ENCODE measurements around the gene SCT.

Gene SCT

DNA sequence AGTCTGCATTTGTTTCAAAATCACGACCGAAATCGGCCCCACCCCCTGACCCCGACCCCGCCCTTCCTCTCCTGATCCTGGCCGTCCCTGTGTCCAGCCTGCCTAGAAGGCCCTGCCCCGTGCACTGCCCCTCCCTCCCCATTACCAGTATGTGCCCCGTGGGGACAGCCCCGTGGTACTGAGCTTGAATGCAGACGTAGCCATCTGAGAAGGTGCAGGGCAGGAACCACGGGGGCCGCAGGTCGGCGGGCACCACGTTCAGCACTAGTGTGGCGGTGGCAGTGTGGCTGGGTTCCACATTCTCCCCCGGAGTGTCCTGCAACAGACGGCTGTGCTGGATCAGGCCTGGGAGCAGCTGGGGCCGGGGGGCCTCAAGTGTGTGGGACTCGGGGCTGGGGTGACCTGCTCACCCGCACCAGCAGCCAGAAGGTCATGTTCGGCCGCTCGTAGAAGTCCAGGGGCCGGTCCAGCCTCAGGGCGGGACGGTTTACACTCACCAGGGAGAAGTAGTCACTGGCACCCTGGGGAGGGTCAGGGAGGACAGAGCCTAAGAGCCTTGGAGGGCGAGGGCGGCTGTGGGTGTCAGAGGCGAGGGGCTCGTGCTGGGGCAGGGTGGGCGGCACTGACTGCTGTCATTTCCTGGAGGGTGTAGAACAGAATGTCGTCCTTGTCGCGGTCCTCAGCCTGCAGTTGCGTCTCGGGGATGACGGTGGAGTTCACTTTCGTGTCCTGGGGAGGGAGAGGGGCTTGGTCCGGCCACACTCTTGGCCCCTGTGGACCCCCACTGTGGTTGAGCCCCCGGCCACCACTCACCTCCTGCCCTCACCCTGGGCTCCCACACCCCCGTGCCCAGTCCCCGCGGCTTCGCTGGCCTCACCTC is 5.8 kb downstream of the SCT start:
- DNase-seq: no peak

DNA sequence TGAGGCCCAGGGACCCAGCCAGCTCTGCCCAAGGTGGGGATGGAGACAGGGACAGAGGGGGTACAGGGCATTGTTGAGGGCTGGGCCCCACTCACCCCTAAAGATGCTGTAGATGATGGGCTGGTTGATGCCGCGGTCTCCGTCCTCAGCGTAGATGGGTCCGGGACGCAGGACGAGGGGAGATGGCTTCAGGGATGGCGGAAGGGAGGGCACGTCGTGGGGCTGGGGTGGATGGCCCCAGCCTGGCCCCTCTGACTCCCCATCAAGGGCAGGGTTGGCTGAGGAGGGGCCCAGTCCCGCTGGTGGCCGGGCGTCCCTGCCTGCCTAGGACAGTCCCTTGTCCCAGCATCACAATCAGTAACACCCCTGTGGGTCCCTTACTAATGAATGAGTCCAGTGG is 6.8 kb downstream of the SCT start:
- DNase-seq: no peak

DNA sequence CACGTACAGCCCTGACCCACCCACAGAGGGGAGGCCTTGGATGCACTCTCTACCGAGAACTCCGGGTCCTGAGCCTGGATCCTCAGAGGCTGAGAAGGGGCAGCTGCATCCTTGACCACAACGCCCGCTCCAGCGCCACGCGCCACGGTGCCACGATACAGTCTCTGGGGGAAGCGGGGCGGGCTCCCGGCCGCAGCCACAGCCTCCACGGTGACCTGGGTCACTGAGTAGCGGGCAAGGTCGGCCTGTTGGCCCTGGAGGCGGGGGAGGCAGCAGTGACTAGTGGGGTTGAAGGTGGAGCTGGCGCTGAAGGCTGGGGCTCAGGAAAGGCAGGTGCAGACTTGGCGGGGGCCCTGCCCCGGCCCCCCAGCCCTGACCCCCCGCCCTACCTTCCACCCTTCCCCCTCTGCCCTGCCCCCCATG is 7.3 kb downstream of the SCT start:
- no peak for DNase-seq

DNA sequence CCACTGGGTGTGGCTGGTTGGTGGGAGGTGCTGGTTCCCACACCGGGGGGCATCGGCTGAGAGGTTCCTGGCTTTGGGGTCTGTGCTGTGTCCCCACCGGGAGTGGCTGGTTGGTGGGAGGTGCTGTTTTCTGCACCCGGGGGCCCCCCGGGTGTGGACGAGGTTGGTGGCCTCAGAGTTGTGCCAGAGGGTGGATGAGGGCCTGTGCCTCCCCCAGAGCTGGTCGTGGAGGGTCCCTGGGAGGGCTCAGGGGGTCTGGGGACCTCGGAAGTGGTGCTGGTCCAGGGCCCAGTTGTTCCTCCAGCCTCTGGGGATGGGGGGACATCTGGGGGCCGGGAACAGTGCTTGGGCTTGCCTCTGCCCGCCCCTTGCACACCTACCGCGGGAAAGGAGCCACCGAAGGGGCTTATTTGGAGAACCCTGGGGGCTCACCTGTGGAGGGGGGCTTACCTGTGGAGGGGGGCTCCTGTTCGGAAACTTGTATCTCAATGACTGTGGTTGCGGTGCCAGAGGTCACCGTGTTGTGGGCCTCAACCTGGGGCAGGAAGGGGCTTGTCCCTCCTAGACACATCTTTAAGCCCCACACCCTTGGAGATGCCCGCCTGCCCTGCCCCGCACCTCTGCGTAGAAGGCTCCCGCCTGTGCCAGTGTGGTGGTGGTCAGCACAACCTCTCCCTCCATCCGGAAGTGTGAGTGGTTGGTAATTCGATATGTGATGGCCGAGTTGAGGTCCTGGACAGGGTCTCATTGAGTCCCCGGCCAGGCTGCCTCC is 7.9 kb downstream of the SCT start:
- no peak for DNase-seq

DNA sequence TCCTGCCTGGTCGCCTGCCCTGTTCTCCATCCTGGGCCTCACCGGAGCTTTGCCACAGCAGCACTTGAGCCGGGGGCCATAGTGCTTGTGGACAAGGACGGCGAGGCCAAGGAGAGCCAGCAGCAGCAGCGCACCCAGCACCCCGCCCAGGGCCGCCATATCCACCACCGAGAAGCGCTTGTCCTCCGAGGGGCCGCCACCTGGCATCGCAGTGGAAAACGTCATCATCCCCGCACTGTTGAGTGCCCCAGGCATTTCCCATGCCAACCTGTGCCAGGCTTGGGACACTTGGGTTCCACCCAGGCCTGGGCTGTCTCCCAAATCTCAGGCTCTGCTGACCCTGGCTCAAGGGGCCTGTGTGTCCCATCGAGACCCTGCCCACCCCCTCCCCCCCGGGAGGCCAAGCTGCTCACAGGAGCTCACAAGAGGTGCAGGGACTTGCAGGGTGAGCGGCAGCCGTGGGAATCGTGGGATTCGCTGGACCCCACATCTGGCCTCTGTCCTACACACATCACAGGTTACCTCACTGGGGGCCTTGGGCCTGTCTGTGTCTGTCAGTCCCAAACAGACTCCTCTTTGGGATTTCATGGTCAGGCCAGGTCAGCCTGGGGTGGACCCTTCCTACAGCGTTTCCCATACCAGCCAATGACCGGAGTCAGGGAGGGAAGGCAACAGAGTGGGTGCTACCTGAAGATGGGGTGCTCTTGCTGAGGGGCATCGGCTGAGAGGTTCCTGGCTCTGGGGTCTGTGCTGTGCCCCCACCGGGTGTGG is 8.9 kb downstream of the SCT start:
- DNase-seq: no peak

DNA sequence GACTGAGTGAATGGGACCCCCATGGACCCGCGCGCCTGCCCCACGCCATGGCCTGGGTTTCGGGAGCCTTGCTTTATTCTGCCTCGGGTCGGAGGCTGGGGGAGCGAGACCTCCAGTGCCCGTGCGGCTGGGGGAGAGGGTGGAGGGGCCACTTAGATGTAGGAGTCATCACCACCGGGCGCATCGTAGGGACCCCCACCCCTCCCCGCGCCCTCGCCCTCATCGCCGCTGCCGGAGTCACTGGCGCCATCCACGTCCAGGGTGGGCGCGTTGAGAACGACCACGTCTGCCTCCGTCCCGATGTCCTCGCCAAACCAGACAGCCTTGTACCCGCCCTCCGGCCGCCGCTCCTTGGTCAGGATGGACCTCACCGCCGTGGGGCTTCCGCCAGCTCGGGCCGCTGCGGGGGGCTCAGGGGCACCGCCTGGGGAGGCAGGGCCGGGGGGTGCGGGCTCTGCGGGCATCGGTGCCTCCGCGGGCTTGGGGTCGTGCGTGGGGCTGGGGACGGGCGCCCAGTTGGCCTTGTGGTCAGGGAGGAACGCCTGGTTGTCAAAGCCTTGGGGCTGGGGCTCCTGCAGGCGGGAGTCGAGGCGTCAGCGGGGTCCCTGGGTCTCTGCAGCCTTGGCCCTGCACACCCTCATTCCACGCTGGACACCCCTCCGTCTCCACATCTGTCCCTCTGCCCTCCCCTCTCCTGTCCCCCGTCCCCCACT is 9.6 kb downstream of the SCT start:
- DNase-seq: no peak

DNA sequence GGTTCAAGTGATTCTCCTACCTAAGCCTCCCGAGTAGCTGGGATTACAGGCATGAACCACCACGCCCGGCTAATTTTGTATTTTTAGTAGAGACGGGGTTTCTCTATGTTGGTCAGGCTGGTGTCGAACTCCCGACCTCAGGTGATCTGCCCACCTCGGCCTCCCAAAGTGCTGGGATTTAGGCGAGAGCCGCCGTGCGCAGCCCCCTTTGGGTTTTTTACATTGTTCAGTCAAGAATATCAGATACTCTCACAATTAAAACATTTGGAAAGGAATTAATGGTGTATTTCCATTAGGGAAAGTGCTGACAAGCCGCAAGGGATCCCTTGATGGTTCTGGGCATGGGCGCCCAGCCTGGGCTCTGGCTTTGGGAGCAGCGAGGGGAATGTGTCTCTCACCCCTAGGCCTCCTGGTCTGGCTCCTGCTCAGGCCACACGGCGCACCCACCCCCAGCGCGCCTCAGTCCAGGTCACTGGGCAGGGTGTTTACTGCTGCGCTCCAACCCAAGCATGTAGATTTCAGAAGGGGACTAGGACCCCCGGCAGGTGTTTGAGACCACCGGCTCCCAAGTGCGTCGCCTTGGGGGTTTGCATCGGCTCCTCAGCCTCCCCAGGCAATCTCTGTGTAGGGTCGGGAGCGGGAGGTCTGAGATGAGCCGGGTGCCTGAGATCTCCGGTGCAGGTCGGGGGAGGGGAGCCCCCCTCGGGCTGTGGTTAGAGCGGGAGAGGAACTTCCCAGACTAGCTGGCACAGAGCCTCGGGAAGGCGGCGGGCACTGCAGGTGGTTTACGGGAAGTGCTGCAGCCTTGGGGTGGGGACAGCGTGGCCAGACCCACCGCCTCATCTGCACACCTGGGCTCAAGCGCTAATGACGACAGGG is 10.4 kb downstream of the SCT start:
- peak; percentile 51 for DNase-seq

DNA sequence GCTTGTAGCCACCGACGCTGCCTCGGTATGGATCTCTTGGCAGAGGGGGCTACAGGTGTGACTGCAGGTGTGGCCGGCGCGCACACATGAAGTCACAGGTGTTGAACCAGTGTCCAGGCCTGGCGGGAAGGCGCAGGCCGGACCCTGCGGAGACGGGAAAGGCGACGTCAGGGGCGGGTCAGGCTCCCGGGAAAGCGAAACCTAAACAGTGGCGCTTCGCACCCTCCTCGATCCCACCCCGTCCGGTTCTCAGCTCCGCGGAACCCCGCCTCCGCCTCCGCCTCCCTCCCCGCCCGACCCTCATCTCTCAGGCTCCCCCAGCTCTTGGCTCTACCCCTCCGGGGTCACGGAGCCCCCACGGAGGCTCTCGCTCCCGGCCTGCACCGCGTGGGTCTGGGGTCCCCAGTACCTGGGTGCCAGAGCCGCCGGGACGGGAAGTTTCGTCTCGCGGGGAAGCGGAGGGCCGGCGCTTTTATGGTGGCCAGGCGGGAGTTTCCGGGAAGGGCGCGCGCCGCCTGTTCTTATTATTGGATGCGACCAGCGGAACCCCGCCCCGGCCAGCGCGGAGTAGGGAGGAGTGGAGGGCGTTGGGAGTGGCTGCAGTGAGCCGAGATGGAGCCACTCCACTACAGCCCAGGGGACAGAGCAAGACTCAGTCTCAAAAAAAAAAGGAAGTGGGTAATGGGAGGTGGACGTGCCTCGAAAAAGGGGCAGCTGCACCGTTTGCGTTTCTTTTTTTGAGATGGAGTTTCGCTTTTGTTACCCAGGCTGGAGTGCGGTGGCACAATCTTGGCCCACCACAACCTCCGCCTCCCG is 11.3 kb downstream of the SCT start, which contains the start of gene IRF7:
TSS of gene IRF7 (minus strand) at position 447 of the 816 bp plus-strand sequence. CDS start 586 bp downstream, outside the sequence.
- DNase-seq: peak; percentile 94

DNA sequence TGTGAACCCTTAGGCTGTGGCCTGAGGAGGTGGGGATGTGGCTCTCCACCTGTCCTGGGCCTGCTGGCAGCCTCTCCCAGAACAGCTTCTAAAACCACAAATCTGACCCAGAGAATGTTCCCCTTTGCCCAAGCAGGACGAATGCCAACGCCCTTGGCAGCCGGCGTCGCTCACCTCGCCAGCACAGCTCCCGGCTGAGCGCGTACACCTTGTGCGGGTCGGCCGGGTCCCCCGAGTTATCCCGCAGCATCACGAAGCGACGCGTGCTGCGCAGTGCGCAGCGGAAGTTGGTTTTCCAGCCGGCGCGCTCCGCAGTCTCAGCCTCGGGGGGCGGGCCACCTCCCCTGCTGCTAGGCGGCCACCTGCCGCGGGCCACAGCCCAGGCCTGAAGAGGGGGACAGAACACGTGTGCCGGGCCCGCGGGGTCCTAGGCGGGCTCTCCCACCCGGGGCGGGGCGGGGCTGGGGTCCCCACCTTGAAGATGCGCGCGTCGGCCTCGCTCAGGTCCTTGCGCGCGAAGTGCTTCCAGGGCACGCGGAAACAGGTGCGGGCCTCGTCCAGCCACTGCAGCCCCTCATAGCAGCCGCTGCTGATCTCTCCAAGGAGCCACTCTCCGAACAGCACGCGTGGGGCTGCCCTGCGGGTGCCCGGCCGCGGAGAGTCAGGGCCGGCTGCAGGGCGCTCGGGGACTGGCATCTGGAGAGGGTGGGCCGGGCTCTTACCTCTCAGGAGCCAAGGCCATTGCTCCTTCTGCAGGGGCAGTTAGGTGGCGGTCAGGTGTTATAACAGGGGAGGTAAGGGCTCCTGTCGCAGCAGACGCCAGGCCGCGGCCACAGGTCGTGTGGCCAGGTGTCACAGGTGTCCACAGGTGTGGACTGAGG is 12.1 kb downstream of the SCT start:
- DNase-seq: peak; percentile 23

DNA sequence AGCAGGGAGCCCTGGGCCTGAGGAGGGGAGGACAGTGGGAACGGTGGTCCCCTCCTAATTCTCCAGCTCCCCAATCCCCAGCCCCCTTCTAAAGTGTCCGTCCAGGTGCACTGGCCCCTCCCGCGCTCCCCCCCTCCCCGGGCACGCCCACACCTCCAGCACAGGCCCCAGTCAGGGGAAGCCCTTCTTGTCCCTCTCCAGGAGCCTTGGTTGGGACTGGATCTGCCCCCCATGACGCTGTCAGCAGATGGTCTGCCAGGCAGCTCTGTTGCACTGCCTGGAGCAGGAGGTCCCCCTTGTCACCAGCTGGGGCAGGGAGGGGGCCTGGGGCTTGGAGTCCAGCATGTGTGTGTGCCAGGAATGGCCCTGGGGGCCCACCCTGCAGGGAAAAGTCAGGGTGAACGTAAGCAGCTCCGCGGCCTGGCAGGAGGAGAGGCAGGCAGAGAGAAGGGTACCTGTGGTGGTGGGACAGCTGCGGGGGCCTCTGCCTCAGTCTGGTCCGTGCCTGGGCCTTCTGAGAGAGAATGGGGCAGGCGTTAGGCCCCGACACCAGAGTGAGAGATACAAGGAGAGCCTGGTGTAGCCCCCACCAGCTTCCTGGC is 12.9 kb downstream of the SCT start:
- no peak for DNase-seq

GRCh38 chr11:613369-613968 is 13.5 kb downstream of the SCT start:
- peak; percentile 65 for DNase-seq

DNA sequence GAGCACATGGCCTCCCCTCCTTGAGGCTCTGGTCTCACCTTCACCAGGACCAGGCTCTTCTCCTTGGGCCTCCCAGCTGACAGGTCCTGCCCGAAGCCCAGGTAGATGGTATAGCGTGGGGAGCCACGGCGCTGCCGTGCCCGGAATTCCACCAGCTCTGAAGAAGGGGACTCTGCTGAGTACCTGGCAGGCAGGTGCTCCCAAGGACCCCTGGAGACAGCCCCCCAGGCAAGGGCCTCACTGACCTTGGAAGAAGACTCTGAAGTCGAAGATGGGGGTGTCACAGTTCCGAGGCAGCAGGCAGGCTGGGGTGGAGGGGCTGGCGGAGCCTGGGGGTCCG is 14.1 kb downstream of the SCT start:
- DNase-seq: no peak

DNA sequence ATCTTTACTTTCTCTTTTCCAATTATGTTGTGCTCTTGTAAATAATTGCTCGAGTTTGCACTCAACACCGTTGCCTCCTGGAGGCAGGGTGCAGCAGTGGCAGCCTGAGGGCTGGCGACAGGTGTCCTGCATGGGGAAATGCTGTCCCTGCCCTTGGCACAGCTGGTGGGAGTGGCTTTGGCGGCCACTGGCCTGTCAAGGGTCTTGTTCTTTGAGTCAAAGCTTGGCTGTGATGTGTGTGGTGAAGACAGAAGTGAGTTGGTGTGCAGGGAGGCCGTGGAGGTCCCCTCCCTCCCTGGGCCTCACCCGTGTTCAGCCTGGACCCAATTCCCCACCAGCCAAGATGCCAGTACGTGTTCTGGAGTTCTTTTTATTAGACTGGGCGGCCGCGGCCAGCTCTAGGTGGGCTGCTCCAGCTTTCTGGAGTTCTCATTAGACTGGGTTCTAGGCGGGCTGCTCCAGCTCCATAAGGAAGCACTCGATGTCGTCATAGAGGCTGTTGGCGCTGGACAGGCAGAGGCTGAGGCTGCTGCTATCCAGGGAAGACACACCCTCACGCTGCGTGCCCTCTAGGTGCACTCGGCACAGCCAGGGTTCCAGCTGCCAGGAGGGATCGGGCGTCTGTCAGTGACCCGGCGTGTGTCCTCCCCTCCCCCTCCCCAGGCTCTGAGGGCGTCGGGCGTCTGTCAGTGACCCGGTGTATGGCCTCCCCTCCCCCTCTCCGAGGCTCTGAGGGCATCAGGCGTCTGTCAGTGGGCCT is 14.6 kb downstream of the SCT start:
- DNase-seq: peak; percentile 40

DNA sequence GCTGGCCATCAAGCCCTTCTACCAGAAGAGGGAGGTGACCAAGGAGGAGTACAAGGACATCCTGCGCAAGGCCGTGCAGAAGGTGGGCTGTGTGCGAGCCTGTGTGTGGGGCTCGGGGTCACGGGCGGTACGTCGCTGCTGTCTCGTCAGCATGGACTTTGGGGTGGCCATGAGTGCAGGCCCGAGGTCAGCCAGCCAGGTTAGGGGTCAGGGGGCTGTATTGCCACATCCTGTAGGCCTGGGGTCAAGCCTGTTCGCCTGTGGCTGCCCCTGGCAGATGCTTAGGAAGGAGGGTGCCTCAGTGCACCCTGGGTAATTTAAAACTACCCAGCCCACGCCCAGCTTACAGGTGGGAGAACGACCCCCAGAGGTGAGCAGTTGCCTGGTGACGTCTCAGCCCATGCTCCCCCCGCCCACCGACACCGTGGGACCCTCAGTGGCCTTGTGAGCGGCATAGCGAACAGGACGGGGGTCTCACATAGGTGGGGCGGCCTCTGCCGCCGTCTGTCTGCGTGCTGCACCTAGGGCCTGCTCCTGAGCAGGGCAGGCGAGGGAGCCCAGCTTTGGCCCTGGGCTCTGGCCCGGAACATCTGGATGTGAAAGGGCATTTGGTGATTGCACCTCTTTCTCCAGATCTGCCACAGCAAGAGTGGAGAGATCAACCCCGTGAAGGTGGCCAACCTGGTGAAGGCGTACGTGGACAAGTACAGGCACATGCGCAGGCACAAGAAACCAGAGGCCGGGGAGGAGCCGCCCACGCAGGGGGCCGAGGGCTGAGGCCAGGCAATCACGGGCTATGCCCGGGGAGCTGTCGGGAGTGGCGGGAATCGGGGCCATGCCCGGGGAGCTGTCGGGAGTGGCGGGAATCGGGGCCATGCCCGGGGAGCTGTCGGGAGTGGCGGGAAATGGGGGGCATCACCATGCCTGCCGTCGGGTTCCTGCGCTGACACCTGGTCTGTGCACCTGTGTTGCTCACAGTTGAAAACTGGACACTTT is 15.7 kb downstream of the SCT start:
- DNase-seq: no peak

DNA sequence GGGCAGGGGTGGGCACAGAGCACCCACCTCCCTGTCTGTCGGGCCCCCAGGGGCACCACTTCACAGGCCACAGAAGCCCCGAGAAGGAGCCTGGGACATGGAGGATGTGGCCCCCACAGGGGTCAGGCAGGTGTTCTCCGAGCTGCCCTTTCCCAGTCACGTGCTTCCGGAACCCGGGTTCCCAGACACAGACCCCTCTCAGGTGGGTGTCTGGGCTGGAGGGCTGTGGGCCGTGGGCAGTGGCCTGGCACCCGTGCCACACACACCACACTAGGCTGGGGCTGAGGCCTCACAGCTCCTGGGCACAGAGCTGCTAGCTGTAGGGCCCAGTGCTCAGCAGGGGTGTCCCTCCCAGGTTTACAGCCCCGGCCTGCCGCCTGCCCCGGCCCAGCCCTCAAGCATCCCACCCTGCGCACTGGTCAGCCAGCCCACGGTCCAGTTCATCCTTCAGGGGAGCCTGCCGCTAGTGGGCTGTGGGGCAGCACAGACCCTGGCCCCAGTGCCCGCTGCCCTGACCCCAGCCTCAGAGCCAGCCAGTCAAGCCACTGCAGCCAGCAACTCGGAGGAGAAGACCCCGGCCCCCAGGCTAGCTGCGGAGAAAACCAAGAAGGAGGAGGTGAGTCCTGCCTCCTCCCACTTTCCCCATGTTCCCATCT is 16.7 kb downstream of the SCT start:
- no peak for DNase-seq

DNA sequence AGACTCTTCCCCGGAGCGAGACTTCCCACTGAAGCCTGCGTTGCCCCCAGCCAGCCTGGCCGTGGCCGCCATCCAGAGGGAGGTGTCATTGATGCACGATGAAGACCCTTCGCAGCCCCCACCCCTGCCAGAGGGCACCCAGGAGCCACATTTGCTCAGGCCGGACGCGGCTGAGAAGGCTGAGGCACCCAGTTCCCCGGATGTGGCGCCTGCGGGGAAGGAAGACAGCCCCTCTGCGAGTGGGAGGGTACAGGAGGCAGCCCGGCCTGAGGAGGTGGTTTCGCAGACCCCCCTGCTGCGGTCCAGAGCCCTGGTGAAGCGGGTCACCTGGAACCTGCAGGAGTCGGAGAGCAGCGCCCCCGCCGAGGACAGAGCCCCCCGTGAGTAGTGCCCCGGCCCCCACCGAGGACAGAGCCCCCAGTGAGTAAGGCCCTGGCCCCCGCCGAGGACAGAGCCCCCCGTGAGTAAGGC is 17.6 kb downstream of the SCT start:
- no peak for DNase-seq

Data from NCI-H69 (cell line).